Uterus (tissue), 2 donors: Measurements from ENCODE around the gene GALNT12.

ENCODE experiments used
- POLR2A ChIP-seq, 2 donors: fragments of 450-650 bp; IDR thresholded peaks; one replicate each; pipeline ENCODE4 v1.6.1; 2016; ENCODE audit warnings: antibody characterized with exemption in 2 of 2, mild to moderate bottlenecking in 1 of 2, moderate library complexity in 1 of 2
- TF ChIP-seq, protein P1 (sequence below), 4 experiments: fragments of 200-600 bp in 2 of 4; fragments of 450-650 bp in 2 of 4; sonication (generic) in 2 of 4; IDR thresholded peaks; one replicate each; pipeline ENCODE4 v1.5.1; 2016 to 2019; ENCODE audit warnings: antibody characterized with exemption in 4 of 4, mild to moderate bottlenecking in 2 of 4, moderate library complexity in 1 of 4

DNA sequence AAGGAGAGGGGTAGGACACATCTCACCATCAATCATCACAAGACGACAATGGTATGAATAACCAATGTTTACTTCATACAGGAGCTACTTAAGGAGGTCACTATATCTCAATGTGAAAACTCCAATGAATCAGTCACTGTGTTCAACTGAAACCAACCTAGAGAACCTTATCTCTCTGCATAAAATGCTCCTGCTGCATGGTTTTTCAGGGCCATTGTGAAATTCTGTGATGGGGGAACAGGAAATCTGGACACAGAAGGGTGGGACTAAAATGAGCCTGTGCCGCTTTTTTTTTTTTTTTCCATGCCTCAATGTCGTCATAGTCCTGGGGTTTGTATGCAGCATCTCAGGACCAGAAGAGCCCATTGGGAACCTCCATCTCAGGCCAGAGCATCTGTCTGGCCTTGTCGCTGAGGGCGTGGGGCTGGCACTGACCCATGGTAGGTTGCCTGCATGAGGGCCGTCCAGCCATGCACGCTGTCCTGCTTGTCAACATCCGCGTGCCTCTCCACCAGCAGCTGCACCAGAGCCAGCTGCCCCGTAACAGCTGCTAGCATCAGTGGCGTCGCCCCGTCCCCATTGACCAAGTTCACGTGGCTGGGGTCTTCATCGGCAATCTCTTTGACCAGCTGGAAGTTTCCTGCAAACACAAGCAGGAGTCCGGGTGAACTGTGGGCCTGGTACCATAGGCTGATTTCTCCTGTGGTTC lies 23.8 kb upstream of the GALNT12 start:
- TF ChIP-seq, protein P1, sequence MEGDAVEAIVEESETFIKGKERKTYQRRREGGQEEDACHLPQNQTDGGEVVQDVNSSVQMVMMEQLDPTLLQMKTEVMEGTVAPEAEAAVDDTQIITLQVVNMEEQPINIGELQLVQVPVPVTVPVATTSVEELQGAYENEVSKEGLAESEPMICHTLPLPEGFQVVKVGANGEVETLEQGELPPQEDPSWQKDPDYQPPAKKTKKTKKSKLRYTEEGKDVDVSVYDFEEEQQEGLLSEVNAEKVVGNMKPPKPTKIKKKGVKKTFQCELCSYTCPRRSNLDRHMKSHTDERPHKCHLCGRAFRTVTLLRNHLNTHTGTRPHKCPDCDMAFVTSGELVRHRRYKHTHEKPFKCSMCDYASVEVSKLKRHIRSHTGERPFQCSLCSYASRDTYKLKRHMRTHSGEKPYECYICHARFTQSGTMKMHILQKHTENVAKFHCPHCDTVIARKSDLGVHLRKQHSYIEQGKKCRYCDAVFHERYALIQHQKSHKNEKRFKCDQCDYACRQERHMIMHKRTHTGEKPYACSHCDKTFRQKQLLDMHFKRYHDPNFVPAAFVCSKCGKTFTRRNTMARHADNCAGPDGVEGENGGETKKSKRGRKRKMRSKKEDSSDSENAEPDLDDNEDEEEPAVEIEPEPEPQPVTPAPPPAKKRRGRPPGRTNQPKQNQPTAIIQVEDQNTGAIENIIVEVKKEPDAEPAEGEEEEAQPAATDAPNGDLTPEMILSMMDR (IDR thresholded peaks at IDR 0.05): no peak
- TF ChIP-seq POLR2A (IDR thresholded peaks at IDR 0.05): no peak
